Body of pancreas (tissue), 4 donors: ENCODE measurements around the gene NIPAL4.

ENCODE experiments used
- POLR2A ChIP-seq, 3 donors: fragments of 450-650 bp; IDR thresholded peaks; one replicate each; pipeline ENCODE4 v1.6.1; 2016; ENCODE audit warnings: antibody characterized with exemption in 3 of 3, mild to moderate bottlenecking in 2 of 3
- TF ChIP-seq, protein P1 (sequence below), 7 experiments: fragments of 450-650 bp in 4 of 7; fragments of 200-600 bp in 3 of 7; sonication (generic) in 3 of 7; IDR thresholded peaks; one replicate each; pipeline ENCODE4 v1.5.1; 2016 to 2019; ENCODE audit warnings: antibody characterized with exemption in 7 of 7

DNA sequence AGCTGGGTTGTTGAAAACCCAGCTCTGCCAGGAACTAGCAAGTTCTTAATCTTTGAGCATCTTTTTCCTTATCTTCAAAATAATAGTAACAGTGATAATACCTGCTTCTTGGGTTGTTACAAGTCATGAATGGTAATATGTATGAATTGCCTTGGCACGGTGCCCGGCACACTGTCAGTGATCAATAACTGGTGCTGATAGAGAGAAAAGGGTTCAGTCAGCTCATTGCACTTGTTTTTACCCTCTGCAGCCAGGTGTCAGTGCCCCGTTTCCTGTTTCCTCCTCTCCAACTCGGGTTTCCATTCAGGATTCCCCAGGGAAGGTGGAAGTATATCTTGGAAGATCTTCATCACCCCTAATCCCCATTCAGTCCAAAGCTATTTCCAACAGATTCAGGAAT, 15.8 kb upstream of the NIPAL4 start:
- no peak for TF ChIP-seq POLR2A (IDR thresholded peaks at IDR 0.05)
- TF ChIP-seq, protein P1, sequence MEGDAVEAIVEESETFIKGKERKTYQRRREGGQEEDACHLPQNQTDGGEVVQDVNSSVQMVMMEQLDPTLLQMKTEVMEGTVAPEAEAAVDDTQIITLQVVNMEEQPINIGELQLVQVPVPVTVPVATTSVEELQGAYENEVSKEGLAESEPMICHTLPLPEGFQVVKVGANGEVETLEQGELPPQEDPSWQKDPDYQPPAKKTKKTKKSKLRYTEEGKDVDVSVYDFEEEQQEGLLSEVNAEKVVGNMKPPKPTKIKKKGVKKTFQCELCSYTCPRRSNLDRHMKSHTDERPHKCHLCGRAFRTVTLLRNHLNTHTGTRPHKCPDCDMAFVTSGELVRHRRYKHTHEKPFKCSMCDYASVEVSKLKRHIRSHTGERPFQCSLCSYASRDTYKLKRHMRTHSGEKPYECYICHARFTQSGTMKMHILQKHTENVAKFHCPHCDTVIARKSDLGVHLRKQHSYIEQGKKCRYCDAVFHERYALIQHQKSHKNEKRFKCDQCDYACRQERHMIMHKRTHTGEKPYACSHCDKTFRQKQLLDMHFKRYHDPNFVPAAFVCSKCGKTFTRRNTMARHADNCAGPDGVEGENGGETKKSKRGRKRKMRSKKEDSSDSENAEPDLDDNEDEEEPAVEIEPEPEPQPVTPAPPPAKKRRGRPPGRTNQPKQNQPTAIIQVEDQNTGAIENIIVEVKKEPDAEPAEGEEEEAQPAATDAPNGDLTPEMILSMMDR (IDR thresholded peaks at IDR 0.05), result no peak
